Rectal smooth muscle tissue (tissue), 1 donor: ENCODE measurements around the gene PARD3B.

Source experiments
- H3K27ac ChIP-seq: one replicate; pipeline ENCODE4 v1.7.0; 2013; ENCODE audit warnings: low read depth, low read length, inconsistent platforms
- H3K27me3 ChIP-seq: one replicate; pipeline ENCODE4 v1.7.0; 2013; ENCODE audit warnings: low read length; ENCODE audit not compliant: control insufficient read depth, insufficient read depth
- H3K36me3 ChIP-seq: one replicate; pipeline ENCODE4 v1.7.0; 2013; ENCODE audit warnings: low read length; ENCODE audit not compliant: control insufficient read depth, insufficient read depth
- H3K4me1 ChIP-seq: one replicate; pipeline ENCODE4 v1.7.0; 2013; ENCODE audit warnings: low read length; ENCODE audit not compliant: control insufficient read depth, insufficient read depth
- H3K4me3 ChIP-seq: one replicate; pipeline ENCODE4 v1.7.0; 2013; ENCODE audit warnings: low read length
- H3K9ac ChIP-seq: one replicate; pipeline ENCODE4 v1.7.0; 2013; ENCODE audit warnings: low read length

The PARD3B gene

DNA sequence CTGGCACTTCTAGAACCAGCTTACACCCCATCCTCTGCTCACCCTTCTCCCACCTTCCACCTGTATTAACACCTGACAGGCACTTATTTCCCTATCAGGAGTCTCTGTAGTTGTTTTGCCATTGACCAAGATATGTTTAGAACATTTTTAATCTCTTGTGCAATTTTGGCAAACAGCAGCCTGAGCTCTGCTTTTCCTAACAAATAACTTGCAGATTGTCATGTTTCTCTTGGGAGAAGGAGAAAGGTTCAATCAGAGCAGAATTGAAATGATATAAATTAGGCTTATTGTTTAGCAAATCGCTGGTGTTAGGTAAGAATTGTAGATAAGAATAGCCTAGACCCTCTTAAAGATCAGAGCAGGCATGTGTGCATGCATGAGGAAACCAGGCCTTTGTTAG is 225.5 kb downstream of the PARD3B start:
- Histone ChIP-seq H3K9ac (no peak overlapping the region), H3K27ac (no peak overlapping the region), H3K36me3 (no peaks in the 10 kb centered on the region), H3K4me1 (no peaks in the 10 kb centered on the region), H3K27me3 (no peaks in the 10 kb centered on the region), H3K4me3 (no peak overlapping the region)

DNA sequence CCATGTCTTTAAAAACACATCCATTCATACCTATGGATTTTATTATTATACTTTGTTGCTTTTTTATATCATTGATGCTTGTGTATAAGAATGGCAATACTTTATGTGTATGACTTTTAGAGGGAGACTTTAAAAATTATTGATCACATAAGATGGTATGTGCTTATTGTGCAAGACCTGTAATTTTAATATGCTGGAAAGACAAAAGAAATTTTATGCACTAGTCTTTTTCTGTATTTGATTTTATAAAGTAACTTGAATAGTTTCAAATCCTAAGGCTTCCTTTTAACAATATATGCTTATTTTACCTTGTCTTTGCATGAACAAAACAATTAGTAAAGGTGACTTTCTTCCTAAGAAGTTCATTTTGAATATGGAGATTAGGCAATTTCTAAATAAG is 226.4 kb downstream of the PARD3B start:
- peaks cover 3% of the 10 kb centered on the region for H3K4me1 ChIP-seq
- H3K36me3 ChIP-seq, result no peaks in the 10 kb centered on the region
- H3K9ac ChIP-seq, result no peak overlapping the region
- no peak overlapping the region for H3K27ac ChIP-seq
- H3K27me3 ChIP-seq, result no peaks in the 10 kb centered on the region
- no peak overlapping the region for H3K4me3 ChIP-seq

DNA sequence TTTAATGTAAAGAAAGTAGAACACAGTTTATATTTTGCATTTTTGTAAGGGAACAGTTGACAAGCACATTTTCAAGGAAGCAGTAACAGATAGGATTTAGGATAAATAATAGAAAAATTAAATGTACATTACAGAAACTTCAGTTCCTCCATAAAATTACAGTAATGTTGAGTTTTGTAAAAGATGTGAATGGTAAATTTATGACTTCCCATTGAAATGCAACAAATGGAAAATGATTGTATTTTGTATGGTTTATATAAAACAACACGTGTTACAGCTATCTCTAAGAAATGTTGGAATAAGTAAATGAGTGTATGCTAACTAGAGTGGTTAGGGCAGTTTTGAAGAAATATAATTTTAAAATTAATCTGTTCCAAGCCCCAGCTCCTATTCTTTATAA is 227.3 kb downstream of the PARD3B start:
- Histone ChIP-seq H3K4me1 (peaks cover 5% of the 10 kb centered on the region), H3K4me3 (no peak overlapping the region), H3K27ac (no peak overlapping the region), H3K36me3 (no peaks in the 10 kb centered on the region), H3K9ac (no peak overlapping the region), H3K27me3 (no peaks in the 10 kb centered on the region)

DNA sequence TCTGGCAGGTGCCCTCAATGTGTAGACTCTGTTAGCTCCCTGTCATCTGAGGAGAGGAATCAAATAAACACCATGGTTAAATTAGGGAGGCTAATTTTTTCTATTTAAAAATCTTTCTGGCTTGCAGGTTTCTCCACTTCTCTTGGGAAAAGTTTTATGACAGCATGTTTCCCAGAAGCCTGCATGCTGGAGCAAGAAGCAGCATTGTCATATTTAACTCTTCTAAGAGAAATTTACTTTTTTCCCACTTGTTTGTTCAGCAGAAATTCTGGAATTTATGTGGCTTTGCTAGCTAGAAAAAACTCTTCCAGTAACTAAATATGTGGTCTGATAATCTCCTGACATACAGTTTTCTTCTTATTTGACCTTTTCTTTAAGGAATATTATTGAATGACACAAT is 230.5 kb downstream of the PARD3B start:
- peaks cover 5% of the 10 kb centered on the region for H3K4me1 ChIP-seq
- no peak overlapping the region for H3K27ac ChIP-seq
- no peaks in the 10 kb centered on the region for H3K27me3 ChIP-seq
- no peaks in the 10 kb centered on the region for H3K36me3 ChIP-seq
- H3K9ac ChIP-seq, result no peak overlapping the region
- H3K4me3 ChIP-seq, result no peak overlapping the region

DNA sequence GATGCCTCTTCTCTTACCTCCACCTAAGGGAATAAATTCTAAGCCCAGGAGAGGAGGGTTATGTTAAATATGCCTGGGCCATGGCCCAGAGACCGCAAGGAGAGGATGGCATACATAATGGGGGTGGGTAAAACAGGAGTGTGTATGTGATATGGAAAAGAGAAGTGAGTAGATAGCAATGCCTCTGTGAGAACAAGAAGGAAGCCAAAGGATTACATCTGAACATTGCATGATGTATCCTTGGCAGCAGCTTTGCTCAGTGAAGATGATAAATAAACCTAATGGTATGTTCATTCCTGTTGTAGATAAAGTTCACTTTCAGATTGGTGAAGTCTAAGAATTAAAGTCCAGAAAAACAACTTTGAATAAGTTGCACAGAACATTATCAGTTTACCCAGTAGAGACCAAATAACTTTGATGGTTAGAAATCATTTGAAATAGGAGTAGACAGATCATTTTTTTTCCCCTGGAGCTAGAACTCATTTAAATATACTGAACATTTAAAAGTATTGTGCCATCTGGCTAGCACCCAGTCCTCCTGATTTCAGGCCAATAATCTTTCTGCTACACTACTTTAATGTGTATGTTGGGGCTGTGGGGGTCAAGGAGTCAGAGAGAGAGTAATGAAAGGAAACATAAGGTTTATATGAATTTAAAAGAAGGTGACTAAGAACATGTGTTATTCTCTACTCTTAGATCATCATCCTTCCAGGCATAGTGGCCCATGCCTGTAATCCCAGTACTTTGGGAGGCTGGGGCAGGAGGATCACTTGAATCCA is 231.7 kb downstream of the PARD3B start:
- Histone ChIP-seq H3K4me1 (peaks cover 5% of the 10 kb centered on the region), H3K9ac (no peak overlapping the region), H3K27ac (no peak overlapping the region), H3K36me3 (no peaks in the 10 kb centered on the region), H3K4me3 (no peak overlapping the region), H3K27me3 (no peaks in the 10 kb centered on the region)

DNA sequence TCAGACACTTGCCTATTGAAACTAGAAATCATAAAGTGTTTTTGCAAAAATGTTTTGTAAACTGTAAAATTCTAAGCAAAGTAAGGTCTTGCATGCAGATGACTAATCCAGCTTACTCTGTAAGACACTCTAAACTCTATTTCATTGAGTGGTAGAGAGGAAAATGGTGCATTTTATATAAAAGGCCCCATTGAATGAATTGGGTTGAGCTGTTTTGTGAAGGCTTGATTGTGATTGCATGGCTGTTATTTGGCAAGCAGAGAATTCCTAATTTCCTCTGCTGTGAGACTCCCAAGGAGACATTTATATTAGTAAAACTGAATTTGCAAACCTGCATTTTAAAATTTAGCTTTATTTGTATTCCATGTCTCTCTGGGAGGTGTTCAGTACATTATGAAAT is 234.5 kb downstream of the PARD3B start:
- Histone ChIP-seq H3K4me3 (no peak overlapping the region), H3K9ac (no peak overlapping the region), H3K4me1 (peaks cover 5% of the 10 kb centered on the region), H3K36me3 (no peaks in the 10 kb centered on the region), H3K27ac (no peak overlapping the region), H3K27me3 (no peaks in the 10 kb centered on the region)

DNA sequence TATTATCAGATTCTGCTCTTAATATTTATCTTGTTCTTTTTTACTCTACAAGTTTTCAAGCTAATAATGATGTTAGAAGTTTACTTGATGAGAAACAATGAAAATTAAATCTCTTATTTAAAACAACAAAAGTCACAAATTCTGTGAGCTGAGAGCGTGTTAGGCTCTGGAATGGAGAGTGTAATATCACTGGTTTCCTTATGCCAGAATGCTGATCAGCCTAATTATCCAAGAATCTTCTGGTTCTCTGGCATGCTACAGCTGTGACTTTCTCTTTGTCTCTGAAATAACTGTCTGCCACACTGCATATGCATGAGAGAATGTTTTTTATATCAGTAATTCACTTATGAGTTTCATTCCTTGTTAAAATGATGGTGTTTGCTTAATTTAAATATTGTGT is 236.7 kb downstream of the PARD3B start:
- H3K27me3 ChIP-seq, result no peaks in the 10 kb centered on the region
- H3K27ac ChIP-seq, result no peak overlapping the region
- H3K36me3 ChIP-seq, result no peaks in the 10 kb centered on the region
- no peak overlapping the region for H3K4me3 ChIP-seq
- no peak overlapping the region for H3K9ac ChIP-seq
- H3K4me1 ChIP-seq, result peaks cover under 1% of the 10 kb centered on the region

DNA sequence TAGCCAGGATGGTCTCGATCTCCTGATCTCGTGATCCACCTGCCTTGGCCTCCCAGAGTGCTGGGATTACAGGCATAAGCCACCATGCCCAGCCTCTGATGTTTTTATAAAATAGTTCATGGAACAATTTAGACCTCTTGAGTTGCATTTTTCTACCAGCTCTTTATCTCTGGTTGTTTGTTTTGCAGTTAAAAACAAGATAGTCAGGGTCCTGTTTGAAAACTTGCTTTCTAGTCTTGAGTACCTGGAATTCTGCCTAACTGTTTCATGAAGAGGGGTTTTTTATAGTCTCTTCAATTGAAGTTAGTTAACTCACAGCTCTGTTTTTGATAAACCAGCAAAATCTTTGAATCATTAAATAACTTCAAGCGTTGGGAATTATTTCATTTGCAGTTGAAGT is 244.8 kb downstream of the PARD3B start:
- Histone ChIP-seq H3K4me3 (no peak overlapping the region), H3K27me3 (no peaks in the 10 kb centered on the region), H3K36me3 (no peaks in the 10 kb centered on the region), H3K4me1 (no peaks in the 10 kb centered on the region), H3K9ac (no peak overlapping the region), H3K27ac (no peak overlapping the region)

DNA sequence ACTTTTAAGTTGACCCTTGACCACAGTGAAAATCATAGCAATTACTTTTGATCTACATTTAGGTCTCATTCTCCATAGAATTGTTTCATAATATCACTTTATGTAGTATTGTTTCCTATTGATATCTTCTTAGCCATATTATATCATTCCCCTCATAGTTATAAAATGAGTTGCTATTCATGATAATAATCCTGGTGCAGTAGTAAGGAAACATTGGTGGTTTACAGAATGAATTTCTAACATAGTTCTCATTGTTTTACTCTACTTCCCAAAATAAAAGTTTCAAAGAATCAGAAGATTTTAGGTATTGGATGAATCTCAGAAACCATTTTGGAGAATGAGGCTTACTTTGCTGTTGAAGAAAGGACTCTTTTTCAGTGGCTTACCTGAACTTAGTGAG is 246.0 kb downstream of the PARD3B start:
- no peak overlapping the region for H3K9ac ChIP-seq
- no peak overlapping the region for H3K4me3 ChIP-seq
- H3K27ac ChIP-seq, result no peak overlapping the region
- no peaks in the 10 kb centered on the region for H3K27me3 ChIP-seq
- H3K36me3 ChIP-seq, result no peaks in the 10 kb centered on the region
- no peaks in the 10 kb centered on the region for H3K4me1 ChIP-seq

DNA sequence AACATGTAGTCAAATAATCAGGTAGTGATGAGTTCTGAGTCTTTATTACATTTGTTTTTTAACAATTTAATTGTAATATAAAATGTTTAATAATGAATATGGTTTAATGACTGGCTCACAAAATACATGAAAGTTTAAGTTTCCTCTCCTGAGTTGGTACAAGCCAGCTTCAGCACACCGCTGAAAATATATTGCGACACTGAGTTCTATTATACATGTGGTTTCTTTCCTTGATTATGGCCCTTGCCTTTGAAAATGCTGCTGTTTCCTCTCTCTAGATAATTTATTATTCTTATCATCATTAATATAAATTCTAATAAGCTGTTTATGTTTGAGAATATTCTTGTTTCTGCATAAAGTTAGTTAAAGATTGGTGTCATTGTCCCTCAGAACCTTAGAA is 249.3 kb downstream of the PARD3B start:
- Histone ChIP-seq H3K9ac (no peak overlapping the region), H3K27ac (no peak overlapping the region), H3K36me3 (no peaks in the 10 kb centered on the region), H3K4me3 (no peak overlapping the region), H3K27me3 (no peaks in the 10 kb centered on the region), H3K4me1 (no peaks in the 10 kb centered on the region)

DNA sequence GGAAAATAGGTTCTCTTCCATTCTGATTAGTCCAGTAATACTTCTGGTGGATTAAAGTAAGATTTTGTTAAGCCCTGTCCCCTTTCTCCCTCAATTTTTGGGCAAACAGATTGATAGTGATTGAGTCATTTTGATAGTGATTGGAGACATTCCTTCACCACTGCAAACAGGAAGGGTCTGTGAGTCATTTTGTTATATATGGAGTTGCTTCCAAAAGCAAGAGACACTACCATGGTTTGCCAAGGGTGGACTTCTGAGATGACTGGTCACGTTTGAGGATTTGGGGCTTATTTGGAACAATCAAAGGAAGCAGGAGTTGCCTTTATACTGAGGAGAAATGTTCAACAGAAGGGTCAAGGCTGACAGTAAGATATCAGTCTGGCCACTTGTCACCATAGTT is 249.9 kb downstream of the PARD3B start:
- Histone ChIP-seq H3K4me1 (no peaks in the 10 kb centered on the region), H3K9ac (no peak overlapping the region), H3K4me3 (no peak overlapping the region), H3K36me3 (no peaks in the 10 kb centered on the region), H3K27me3 (no peaks in the 10 kb centered on the region), H3K27ac (no peak overlapping the region)

DNA sequence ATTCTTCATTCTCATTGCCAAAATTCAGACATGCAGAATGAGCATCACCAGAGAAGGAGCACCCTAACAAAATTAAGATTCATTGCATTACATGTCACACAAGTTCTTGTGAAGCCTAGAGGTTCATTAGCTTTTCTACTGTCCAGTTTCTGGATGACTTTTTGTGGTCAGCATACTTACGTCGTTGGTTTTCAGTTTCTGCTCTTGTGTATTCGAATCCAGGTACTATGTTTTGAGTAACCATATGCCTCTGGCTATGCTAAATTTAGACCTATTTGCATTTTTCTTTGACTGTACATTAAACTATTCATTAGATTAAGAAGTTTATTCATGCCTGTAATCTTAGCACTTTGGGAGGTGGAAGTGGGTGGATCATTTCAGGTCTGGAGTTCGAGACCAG is 251.3 kb downstream of the PARD3B start:
- H3K27me3 ChIP-seq, result no peaks in the 10 kb centered on the region
- no peaks in the 10 kb centered on the region for H3K4me1 ChIP-seq
- no peaks in the 10 kb centered on the region for H3K36me3 ChIP-seq
- H3K4me3 ChIP-seq, result no peak overlapping the region
- no peak overlapping the region for H3K9ac ChIP-seq
- H3K27ac ChIP-seq, result no peak overlapping the region

DNA sequence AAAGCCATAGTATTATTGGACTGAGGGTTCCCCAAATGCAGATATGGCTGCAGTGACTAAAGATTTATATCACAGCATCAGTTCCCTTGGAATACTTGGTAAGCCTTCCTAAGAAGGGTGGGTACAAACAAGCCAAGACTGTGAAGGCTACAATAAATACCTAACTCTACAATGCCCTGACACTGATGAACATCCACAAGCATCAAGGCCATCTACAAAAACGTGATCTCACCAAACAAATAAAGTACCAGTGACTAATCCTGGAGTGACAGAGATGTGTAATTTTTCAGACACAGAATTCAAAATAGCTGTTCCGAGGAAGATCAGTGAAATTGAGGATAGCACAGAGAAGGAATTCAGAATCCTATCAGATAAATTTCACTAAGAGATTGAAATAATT is 254.5 kb downstream of the PARD3B start:
- H3K9ac ChIP-seq, result no peak overlapping the region
- no peaks in the 10 kb centered on the region for H3K27me3 ChIP-seq
- H3K4me1 ChIP-seq, result no peaks in the 10 kb centered on the region
- no peak overlapping the region for H3K27ac ChIP-seq
- no peaks in the 10 kb centered on the region for H3K36me3 ChIP-seq
- H3K4me3 ChIP-seq, result no peak overlapping the region
